ENCODE measurements around the gene DNAH14. TPM values are rescaled to one million over a fixed set of nuclear protein-coding genes. Genes with fewer than 3 reads are reported as not detected.
"Not testable (repeated sequence)": the region's sequence is repeated elsewhere in the genome, so short reads cannot be mapped to it uniquely, and the experiment has no call there.

The DNAH14 gene
- total and polyA plus RNA-seq, 7 donors = 0.07 to 1.8 (median 0.82) TPM; not detected in 2

DNA sequence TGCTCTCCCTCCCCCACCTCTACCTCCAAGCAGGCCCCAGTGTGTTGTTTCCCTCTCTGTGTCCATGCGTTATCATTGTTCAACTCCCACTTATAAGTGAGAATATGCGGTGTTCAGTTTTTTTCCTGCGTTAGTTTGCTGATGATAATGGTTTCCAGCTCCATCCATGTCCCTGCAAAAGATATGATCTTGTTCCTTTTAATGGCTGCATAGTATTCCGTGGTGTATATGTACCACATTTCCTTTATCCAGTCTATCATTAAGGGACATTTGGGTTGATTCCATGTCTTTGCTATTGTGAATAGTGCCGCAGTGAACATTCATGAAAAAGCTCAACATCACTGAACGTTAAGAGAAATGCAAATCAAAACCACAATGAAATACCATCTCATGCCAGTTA, 58.6 kb downstream of the DNAH14 start:
- Histone ChIP-seq H3K4me1 (no peaks in the 10 kb centered on the region), H3K9me3 (peaks cover 4% of the 10 kb centered on the region), H3K27me3 (ENCODE audit: insufficient read depth in 3 of 3, low read length in 2 of 3) (no peaks in the 10 kb centered on the region), H3K4me3 (no peak overlapping the region), H3K36me3 (ENCODE audit: insufficient read depth in 1 of 2, low read depth in 1 of 2) (no peaks in the 10 kb centered on the region), H3K27ac (no peak overlapping the region)
- intact Hi-C loops (cut with DNase I) = no loop called here
- no peak for ATAC-seq
- TF ChIP-seq CTCF (IDR thresholded peaks at IDR 0.05) = no peak
- 90 to 92% (median 91%) methylated on average over 6 of the region's 6 CpGs for WGBS, 3 donors
- no peak for DNase-seq

DNA sequence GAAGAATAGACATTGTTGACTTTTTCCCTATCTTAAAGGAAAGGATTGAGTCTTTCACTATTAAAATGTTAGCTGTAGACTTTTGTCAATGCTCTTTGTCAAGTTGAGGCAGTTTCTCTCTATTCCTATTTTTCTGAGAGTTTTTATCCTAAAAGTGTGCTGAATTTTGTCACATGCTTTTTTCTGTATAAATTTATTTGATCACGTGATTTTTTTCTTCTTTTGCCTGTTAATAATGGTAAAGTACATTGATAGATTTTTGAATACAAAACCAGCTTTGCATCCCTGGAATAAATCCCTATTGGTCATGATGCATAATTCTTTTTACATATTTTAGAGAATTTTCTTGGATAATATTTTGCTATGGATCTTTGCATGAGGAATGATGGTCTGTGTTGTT, 60.1 kb downstream of the DNAH14 start:
- Histone ChIP-seq H3K27ac (no peak overlapping the region), H3K27me3 (ENCODE audit: insufficient read depth in 3 of 3, low read length in 2 of 3) (no peaks in the 10 kb centered on the region), H3K4me3 (no peak overlapping the region), H3K36me3 (ENCODE audit: insufficient read depth in 1 of 2, low read depth in 1 of 2) (no peaks in the 10 kb centered on the region), H3K9me3 (peaks cover 4% of the 10 kb centered on the region), H3K4me1 (no peaks in the 10 kb centered on the region)
- intact Hi-C loops (cut with DNase I) = no loop called here
- TF ChIP-seq CTCF (IDR thresholded peaks at IDR 0.05) = no peak
- ATAC-seq = no peak
- 54 to 64% (median 61%) methylated on average over 1 of the region's 1 CpG for WGBS, 3 donors
- no peak for DNase-seq

GRCh38 chr1:224991550-224991949, 62.1 kb downstream of the DNAH14 start:
- not testable (repeated sequence) for ATAC-seq

GRCh38 chr1:224995602-224996001, 66.1 kb downstream of the DNAH14 start:
- DNase-seq = no peak
- TF ChIP-seq CTCF (IDR thresholded peaks at IDR 0.05) = no peak
- Histone ChIP-seq H3K27me3 (ENCODE audit: insufficient read depth in 3 of 3, low read length in 2 of 3) (no peaks in the 10 kb centered on the region), H3K9me3 (peaks cover 25% of the 10 kb centered on the region), H3K27ac (no peak overlapping the region), H3K36me3 (ENCODE audit: insufficient read depth in 1 of 2, low read depth in 1 of 2) (no peaks in the 10 kb centered on the region), H3K4me3 (no peak overlapping the region), H3K4me1 (no peaks in the 10 kb centered on the region)
- intact Hi-C loops (cut with DNase I) = no loop called here
- ATAC-seq = no peak
- 78 to 86% (median 83%) methylated on average over 1 of the region's 1 CpG for WGBS, 3 donors

More at GRCh38 chr1:224991550-224991949, 62.1 kb downstream of the DNAH14 start:
- WGBS, 3 donors = 95 to 96% (median 96%) methylated on average over 5 of the region's 5 CpGs
- H3K36me3 ChIP-seq (ENCODE audit: insufficient read depth in 1 of 2, low read depth in 1 of 2); DNase-seq; H3K4me1 ChIP-seq; intact Hi-C loops (cut with DNase I); H3K27me3 ChIP-seq (ENCODE audit: insufficient read depth in 3 of 3, low read length in 2 of 3); H3K4me3 ChIP-seq; H3K27ac ChIP-seq: not testable (repeated sequence)
- peaks cover 23% of the 10 kb centered on the region for H3K9me3 ChIP-seq

DNA sequence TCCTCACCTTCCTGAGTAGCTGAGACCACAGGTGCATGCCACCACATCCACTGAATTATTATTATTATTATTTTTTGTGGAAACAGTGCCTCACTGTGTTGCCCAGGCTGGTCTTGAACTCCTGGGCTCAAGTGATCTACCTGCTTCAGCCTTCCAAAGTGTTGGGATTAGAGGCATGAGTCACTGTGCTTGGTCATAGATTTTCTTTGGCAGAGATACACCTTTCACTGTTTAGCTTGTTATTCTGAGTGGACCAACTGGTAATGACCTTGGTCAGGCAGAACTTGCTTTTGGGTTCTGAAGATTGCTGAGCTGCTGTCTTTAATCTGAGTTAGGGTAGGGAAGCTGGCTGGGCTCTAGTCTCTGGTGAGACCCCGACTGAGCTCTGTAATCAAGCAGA, 66.8 kb downstream of the DNAH14 start:
- DNase-seq (no peak), ATAC-seq (no peak)
- WGBS, 3 donors = 67 to 91% (median 81%) methylated on average over 1 of the region's 1 CpG
- H3K27me3 ChIP-seq (ENCODE audit: insufficient read depth in 3 of 3, low read length in 2 of 3) = no peaks in the 10 kb centered on the region
- no peak for TF ChIP-seq CTCF (IDR thresholded peaks at IDR 0.05)
- H3K4me1 ChIP-seq = no peaks in the 10 kb centered on the region
- no peaks in the 10 kb centered on the region for H3K36me3 ChIP-seq (ENCODE audit: insufficient read depth in 1 of 2, low read depth in 1 of 2)
- H3K27ac ChIP-seq = no peak overlapping the region
- intact Hi-C loops (cut with DNase I) = no loop called here
- H3K4me3 ChIP-seq = no peak overlapping the region
- H3K9me3 ChIP-seq = peaks cover 25% of the 10 kb centered on the region

Measured in psoas muscle (tissue), 8 donors.